ENCODE results near the gene KMT5C. TPM values are rescaled to one million over a fixed set of nuclear protein-coding genes. Genes with fewer than 3 reads are reported as not detected.

Gene KMT5C
- total RNA-seq, 2 experiments from 2014 or later = 22.8 to 36.1 TPM

GRCh38 chr19:55376241-55376933 lies 36.7 kb downstream of the KMT5C start, which contains the start of gene TMEM190:
Gene TMEM190 (plus strand): TSS chr19:55376826. CDS start chr19:55376854, 28 bp downstream.
- no peak for DNase-seq (ENCODE audit: low spot score)
- Histone ChIP-seq H3K27ac (ENCODE audit: low read depth, low read length, poor library complexity, severe bottlenecking) (no peak within 1 kb of the TSS), H4K20me1 (ENCODE audit: insufficient read depth, low read length) (no peaks in the 10 kb centered on the region), H3K9me2 (ENCODE audit: insufficient read depth, low read length) (no peaks in the 10 kb centered on the region), H3K79me2 (ENCODE audit: insufficient read depth, low read depth, low read length) (no peaks in the 10 kb centered on the region), H3K4me3 (ENCODE audit: low read depth, low read length, poor library complexity, severe bottlenecking) (no peak within 1 kb of the TSS), H3K36me3 (ENCODE audit: insufficient read depth, low read length) (no peaks in the 10 kb centered on the region), H2AFZ (ENCODE audit: low read length) (no peak within 1 kb of the TSS), H3K4me1 (ENCODE audit: insufficient read depth, low read length, poor library complexity, severe bottlenecking) (no peaks in the 10 kb centered on the region), H3K9me3 (ENCODE audit: low read length) (no peaks in the 10 kb centered on the region), H3K4me2 (ENCODE audit: low read length) (no peak within 1 kb of the TSS)
- ChIA-PET CTCF (ENCODE audit: unreplicated experiment) (no interaction called here), POLR2A (interaction anchor here (0.7 kb wide), 1 partner anchor 258 kb away, joined by 7 read pairs; no protein-coding TSS in a partner anchor)
- TF ChIP-seq CTCF (conservative IDR thresholded peaks at IDR 0.05; ENCODE audit: low read length) (no peak), EZH2phosphoT487 (IDR thresholded peaks at IDR 0.05; ENCODE audit: borderline replicate concordance, low read depth, low read length) (no peak)
- BruUV-seq (replicated peaks) = no TSS peak
- intact Hi-C loops (cut with micrococcal nuclease; ENCODE audit: unreplicated experiment) = no loop called here

GRCh38 chr19:55377356-55378131 lies 37.9 kb downstream of the KMT5C start:
- no TSS peak for BruUV-seq (replicated peaks)
- intact Hi-C loops (cut with micrococcal nuclease; ENCODE audit: unreplicated experiment) = no loop called here
- H3K27ac ChIP-seq (ENCODE audit: low read depth, low read length, poor library complexity, severe bottlenecking) = no peak overlapping the region
- H3K79me2 ChIP-seq (ENCODE audit: insufficient read depth, low read depth, low read length) = no peaks in the 10 kb centered on the region
- no peaks in the 10 kb centered on the region for H3K9me2 ChIP-seq (ENCODE audit: insufficient read depth, low read length)
- no peak for TF ChIP-seq EZH2phosphoT487 (IDR thresholded peaks at IDR 0.05; ENCODE audit: borderline replicate concordance, low read depth, low read length)
- no peak for TF ChIP-seq CTCF (conservative IDR thresholded peaks at IDR 0.05; ENCODE audit: low read length)
- H3K4me3 ChIP-seq (ENCODE audit: low read depth, low read length, poor library complexity, severe bottlenecking) = no peak overlapping the region
- no peak overlapping the region for H2AFZ ChIP-seq (ENCODE audit: low read length)
- H3K4me1 ChIP-seq (ENCODE audit: insufficient read depth, low read length, poor library complexity, severe bottlenecking) = no peaks in the 10 kb centered on the region
- H3K9me3 ChIP-seq (ENCODE audit: low read length) = no peaks in the 10 kb centered on the region
- no peak overlapping the region for H3K4me2 ChIP-seq (ENCODE audit: low read length)
- no peak for DNase-seq (ENCODE audit: low spot score)
- CTCF ChIA-PET (ENCODE audit: unreplicated experiment) = no interaction called here
- POLR2A ChIA-PET = no interaction called here
- no peaks in the 10 kb centered on the region for H4K20me1 ChIP-seq (ENCODE audit: insufficient read depth, low read length)
- no peaks in the 10 kb centered on the region for H3K36me3 ChIP-seq (ENCODE audit: insufficient read depth, low read length)

DNA sequence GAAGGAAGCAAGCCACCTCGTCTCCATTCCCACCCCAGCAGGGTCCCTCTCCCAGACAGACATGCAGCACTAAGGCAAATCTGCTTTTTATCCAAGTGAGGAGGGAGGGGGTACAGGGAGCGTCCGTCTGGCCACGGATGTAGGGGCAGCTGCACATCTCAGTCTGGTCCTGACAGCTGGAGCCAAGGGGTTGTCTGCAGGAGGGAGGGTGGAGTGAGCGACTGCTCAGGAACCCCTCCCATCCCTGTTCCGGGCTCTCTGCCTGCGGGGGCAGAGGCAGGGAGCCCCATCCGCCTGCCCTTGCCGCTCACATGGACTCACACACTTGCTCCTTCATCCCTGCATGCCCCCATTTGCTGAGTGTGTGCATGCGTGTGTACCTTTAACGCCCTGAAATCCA lies 39.5 kb downstream of the KMT5C start:
- ChIA-PET POLR2A (no interaction called here), CTCF (ENCODE audit: unreplicated experiment) (no interaction called here)
- H3K27ac ChIP-seq (ENCODE audit: low read depth, low read length, poor library complexity, severe bottlenecking) = no peak overlapping the region
- H3K4me3 ChIP-seq (ENCODE audit: low read depth, low read length, poor library complexity, severe bottlenecking) = no peak overlapping the region
- peaks cover 4% of the 10 kb centered on the region; the same call in 1 of the 2 replicates for H3K79me2 ChIP-seq (ENCODE audit: insufficient read depth, low read depth, low read length)
- no peaks in the 10 kb centered on the region for H4K20me1 ChIP-seq (ENCODE audit: insufficient read depth, low read length)
- H3K4me2 ChIP-seq (ENCODE audit: low read length) = no peak overlapping the region
- DNase-seq (ENCODE audit: low spot score) = no peak
- BruUV-seq (replicated peaks) = no TSS peak
- intact Hi-C loops (cut with micrococcal nuclease; ENCODE audit: unreplicated experiment) = no loop called here
- no peaks in the 10 kb centered on the region for H3K36me3 ChIP-seq (ENCODE audit: insufficient read depth, low read length)
- no peaks in the 10 kb centered on the region for H3K9me2 ChIP-seq (ENCODE audit: insufficient read depth, low read length)
- H3K9me3 ChIP-seq (ENCODE audit: low read length) = no peaks in the 10 kb centered on the region
- TF ChIP-seq EZH2phosphoT487 (IDR thresholded peaks at IDR 0.05; ENCODE audit: borderline replicate concordance, low read depth, low read length) (no peak), CTCF (conservative IDR thresholded peaks at IDR 0.05; ENCODE audit: low read length) (no peak)
- H3K4me1 ChIP-seq (ENCODE audit: insufficient read depth, low read length, poor library complexity, severe bottlenecking) = peaks cover 8% of the 10 kb centered on the region
- H2AFZ ChIP-seq (ENCODE audit: low read length) = no peak overlapping the region

Measured in OCI-LY7 (cell line).